GM12874 (cell line): ENCODE data around the gene ZBTB11.

Experiments used
- TF ChIP-seq, protein P1 (sequence below): IDR thresholded peaks from 2 replicates; pipeline ENCODE4 v1.5.1; 2011; ENCODE audit warnings: low read depth, mild to moderate bottlenecking, control low read depth, low read length, moderate library complexity; ENCODE audit not compliant: insufficient read depth

Gene ZBTB11

GRCh38 chr3:101635954-101636798 lies 40.8 kb downstream of the ZBTB11 start:
- TF ChIP-seq, protein P1, sequence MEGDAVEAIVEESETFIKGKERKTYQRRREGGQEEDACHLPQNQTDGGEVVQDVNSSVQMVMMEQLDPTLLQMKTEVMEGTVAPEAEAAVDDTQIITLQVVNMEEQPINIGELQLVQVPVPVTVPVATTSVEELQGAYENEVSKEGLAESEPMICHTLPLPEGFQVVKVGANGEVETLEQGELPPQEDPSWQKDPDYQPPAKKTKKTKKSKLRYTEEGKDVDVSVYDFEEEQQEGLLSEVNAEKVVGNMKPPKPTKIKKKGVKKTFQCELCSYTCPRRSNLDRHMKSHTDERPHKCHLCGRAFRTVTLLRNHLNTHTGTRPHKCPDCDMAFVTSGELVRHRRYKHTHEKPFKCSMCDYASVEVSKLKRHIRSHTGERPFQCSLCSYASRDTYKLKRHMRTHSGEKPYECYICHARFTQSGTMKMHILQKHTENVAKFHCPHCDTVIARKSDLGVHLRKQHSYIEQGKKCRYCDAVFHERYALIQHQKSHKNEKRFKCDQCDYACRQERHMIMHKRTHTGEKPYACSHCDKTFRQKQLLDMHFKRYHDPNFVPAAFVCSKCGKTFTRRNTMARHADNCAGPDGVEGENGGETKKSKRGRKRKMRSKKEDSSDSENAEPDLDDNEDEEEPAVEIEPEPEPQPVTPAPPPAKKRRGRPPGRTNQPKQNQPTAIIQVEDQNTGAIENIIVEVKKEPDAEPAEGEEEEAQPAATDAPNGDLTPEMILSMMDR: peak; percentile 72

DNA sequence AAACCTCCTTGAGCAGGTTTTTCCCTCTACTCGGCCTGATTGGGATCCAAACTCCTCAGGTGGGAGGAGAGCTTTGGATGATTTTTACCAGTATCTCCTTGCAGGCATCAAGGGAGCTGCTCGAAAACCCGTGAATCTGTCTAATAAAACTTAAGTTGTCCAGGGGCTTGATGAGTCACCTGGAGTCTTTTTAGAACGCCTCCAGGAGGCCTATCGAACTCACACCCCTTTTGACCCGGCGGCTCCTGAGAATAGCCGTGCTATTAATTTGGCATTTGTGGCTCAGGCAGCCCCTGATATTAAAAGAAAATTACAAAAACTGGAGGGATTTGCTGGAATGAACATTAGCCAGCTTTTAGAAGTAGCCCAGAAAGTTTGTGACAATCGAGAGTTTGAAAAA lies 41.6 kb downstream of the ZBTB11 start:
- TF ChIP-seq, protein P1: no peak

- TF ChIP-seq, protein P1: no peak
Observed at GRCh38 chr3:101634591-101635196, 42.2 kb downstream of the ZBTB11 start.

DNA sequence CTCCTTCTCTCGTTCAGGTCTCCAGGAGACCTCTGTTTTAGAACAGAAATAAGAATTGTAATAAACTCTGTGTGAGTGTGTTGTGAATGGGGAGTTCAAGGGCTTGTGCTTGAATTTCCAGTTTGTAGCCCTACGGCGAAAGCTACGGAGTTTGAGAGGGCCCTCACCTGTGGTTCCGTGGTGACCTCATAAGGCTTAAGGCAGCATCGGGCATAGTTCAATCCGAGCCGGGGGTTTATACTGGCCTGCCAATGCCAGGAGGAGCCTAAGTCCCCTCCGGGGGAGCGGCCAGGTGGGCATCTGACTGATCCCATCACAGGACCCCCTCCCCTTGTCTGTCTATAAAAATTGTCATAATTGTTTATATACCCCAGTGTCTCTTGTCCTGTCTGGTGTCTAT lies 43.7 kb downstream of the ZBTB11 start:
- TF ChIP-seq, protein P1: no peak

GRCh38 chr3:101632586-101632985 lies 44.3 kb downstream of the ZBTB11 start:
- TF ChIP-seq, protein P1: no peak

- TF ChIP-seq, protein P1: no peak
Observed at GRCh38 chr3:101631098-101631796, 45.7 kb downstream of the ZBTB11 start.

GRCh38 chr3:101629219-101629618 lies 47.7 kb downstream of the ZBTB11 start:
- TF ChIP-seq, protein P1: no peak
